AML-193 (cell line): ENCODE data around the gene MARK4.
"Not testable (repeated sequence)": the region's sequence is repeated elsewhere in the genome, so short reads cannot be mapped to it uniquely, and the experiment has no call there.

Source experiments
- DNase-seq, 2 experiments: peaks; one replicate each; lab custom pipeline; 2025; lab: John Stamatoyannopoulos, UW

MARK4 gene

GRCh38 chr19:45305421-45305820, 54.4 kb downstream of the MARK4 start:
- no peak for DNase-seq

- no peak for DNase-seq
Observed at GRCh38 chr19:45306040-45306439, 55.0 kb downstream of the MARK4 start.

GRCh38 chr19:45306518-45307027, 55.5 kb downstream of the MARK4 start:
- no peak for DNase-seq

GRCh38 chr19:45307361-45307760, 56.3 kb downstream of the MARK4 start:
- DNase-seq, result no peak

GRCh38 chr19:45309322-45309721, 58.3 kb downstream of the MARK4 start:
- DNase-seq, result not testable (repeated sequence)

- DNase-seq, result no peak
Observed at GRCh38 chr19:45311621-45312020, 60.5 kb downstream of the MARK4 start.

- DNase-seq, result not testable (repeated sequence)
Observed at GRCh38 chr19:45312285-45312684, 61.2 kb downstream of the MARK4 start.

GRCh38 chr19:45314708-45315245, 63.7 kb downstream of the MARK4 start:
- no peak for DNase-seq

- no peak for DNase-seq
Observed at GRCh38 chr19:45315304-45315703, 64.2 kb downstream of the MARK4 start.

GRCh38 chr19:45320997-45321775, 70.1 kb downstream of the MARK4 start:
- no peak for DNase-seq

- DNase-seq, result no peak
Observed at GRCh38 chr19:45321848-45322247, 70.8 kb downstream of the MARK4 start.

- no peak for DNase-seq
Observed at GRCh38 chr19:45322311-45322710, 71.2 kb downstream of the MARK4 start.

- no peak for DNase-seq
Observed at GRCh38 chr19:45322744-45323281, 71.7 kb downstream of the MARK4 start, which contains the start of gene CKM. CKM (minus strand) TSS chr19:45322875; CDS start chr19:45319713, 3,162 bp downstream.

GRCh38 chr19:45323671-45324081, 72.6 kb downstream of the MARK4 start:
- DNase-seq, result no peak

GRCh38 chr19:45324349-45324907, 73.4 kb downstream of the MARK4 start:
- DNase-seq, result no peak

- no peak for DNase-seq
Observed at GRCh38 chr19:45327404-45328143, 76.5 kb downstream of the MARK4 start.

GRCh38 chr19:45331411-45331810, 80.3 kb downstream of the MARK4 start:
- no peak for DNase-seq

GRCh38 chr19:45333609-45334303, 82.7 kb downstream of the MARK4 start:
- no peak for DNase-seq

GRCh38 chr19:45334881-45335280, 83.8 kb downstream of the MARK4 start:
- not testable (repeated sequence) for DNase-seq

- DNase-seq, result no peak
Observed at GRCh38 chr19:45336696-45337251, 85.7 kb downstream of the MARK4 start.

GRCh38 chr19:45339629-45340028, 88.6 kb downstream of the MARK4 start:
- DNase-seq, result no peak
